HEK293 (cell line): ENCODE data around the gene SELENOS.

Experiments used
- CTCF ChIA-PET: fragments of 350-600 bp; formaldehyde crosslinking; extraction: SDS; loops from one replicate; lab custom pipeline; 2021; ENCODE audit warnings: antibody characterized with exemption; lab: Yijun Ruan, JAX
- POLR2A ChIA-PET: fragments of 300-600 bp; formaldehyde crosslinking; extraction: SDS; loops from one replicate; lab custom pipeline; 2020; ENCODE audit warnings: antibody characterized with exemption, inconsistent platforms; lab: Yijun Ruan, JAX
- H3K27ac ChIP-seq: fragments of 200-500 bp; sonication (Bioruptor generic); 2 replicates; pipeline ENCODE4 v1.5.1; 2014; ENCODE audit warnings: low read depth, low read length, control low read depth, inconsistent platforms; ENCODE audit errors: extremely low read depth
- H3K36me3 ChIP-seq, 2 experiments: fragments of 200-500 bp in 1 of 2; sonication (Bioruptor generic) in 1 of 2; 1 replicate in 1 of 2; 2 replicates in 1 of 2; pipeline ENCODE4 v1.5.1; 2014 to 2017; ENCODE audit warnings: inconsistent platforms in 2 of 2, low read length in 2 of 2; ENCODE audit not compliant: control insufficient read depth in 2 of 2, insufficient read depth in 1 of 2
- H3K4me1 ChIP-seq: fragments of 200-500 bp; sonication (Bioruptor generic); 2 replicates; pipeline ENCODE4 v1.5.1; 2014; ENCODE audit warnings: mild to moderate bottlenecking, low read length, inconsistent platforms; ENCODE audit not compliant: control insufficient read depth, insufficient read depth
- H3K4me3 ChIP-seq: 2 replicates; pipeline ENCODE4 v1.5.1; 2011; ENCODE audit warnings: low read depth, mild to moderate bottlenecking, control low read depth, low read length, moderate library complexity
- H3K9me3 ChIP-seq: fragments of 200-500 bp; sonication (Bioruptor generic); 2 replicates; pipeline ENCODE4 v1.5.1; 2014; ENCODE audit warnings: low read depth, low read length, inconsistent platforms; ENCODE audit not compliant: control insufficient read depth, insufficient read depth
- HOXD13 ChIP-seq: sonication (generic); formaldehyde crosslinking; IDR thresholded peaks from 2 replicates; pipeline ENCODE4 v1.8.0; 2022; ENCODE audit warnings: missing genetic modification reagents, borderline replicate concordance
- RBAK ChIP-seq: fragments of 450-650 bp; formaldehyde crosslinking; IDR thresholded peaks from 2 replicates; pipeline ENCODE4 v1.5.1; 2016; ENCODE audit warnings: missing biosample characterization, missing genetic modification characterization
- SCRT2 ChIP-seq: fragments of 450-650 bp; formaldehyde crosslinking; IDR thresholded peaks from 2 replicates; pipeline ENCODE4 v1.5.1; 2016; ENCODE audit warnings: missing biosample characterization, missing genetic modification characterization
- ZBTB48 ChIP-seq: fragments of 450-650 bp; formaldehyde crosslinking; IDR thresholded peaks from 2 replicates; pipeline ENCODE4 v1.5.1; 2016; ENCODE audit warnings: missing biosample characterization, missing genetic modification characterization
- ZNF2 ChIP-seq: fragments of 450-650 bp; formaldehyde crosslinking; IDR thresholded peaks from 2 replicates; pipeline ENCODE4 v1.5.1; 2016; ENCODE audit warnings: missing biosample characterization, missing genetic modification characterization
- ZNF202 ChIP-seq: fragments of 450-650 bp; formaldehyde crosslinking; IDR thresholded peaks from 2 replicates; pipeline ENCODE4 v1.5.1; 2016; ENCODE audit warnings: missing biosample characterization, missing genetic modification characterization, borderline replicate concordance
- ZNF211 ChIP-seq: fragments of 450-650 bp; formaldehyde crosslinking; IDR thresholded peaks from 2 replicates; pipeline ENCODE4 v1.5.1; 2016; ENCODE audit warnings: low read depth, missing biosample characterization, missing genetic modification characterization
- ZNF433 ChIP-seq: fragments of 450-650 bp; formaldehyde crosslinking; IDR thresholded peaks from 2 replicates; pipeline ENCODE4 v1.5.1; 2016; ENCODE audit warnings: missing biosample characterization, missing genetic modification characterization, low read depth
- ZNF558 ChIP-seq: fragments of 450-650 bp; formaldehyde crosslinking; IDR thresholded peaks from 2 replicates; pipeline ENCODE4 v1.5.1; 2016; ENCODE audit warnings: missing biosample characterization, missing genetic modification characterization
- ZNF571 ChIP-seq: fragments of 450-650 bp; formaldehyde crosslinking; IDR thresholded peaks from 2 replicates; pipeline ENCODE4 v1.5.0; 2017; ENCODE audit warnings: missing biosample characterization, missing genetic modification characterization
- ZNF626 ChIP-seq: fragments of 450-650 bp; sonication (Bioruptor Pico); formaldehyde crosslinking; IDR thresholded peaks from 2 replicates; pipeline ENCODE4 v1.5.1; 2018; ENCODE audit warnings: missing biosample characterization, missing genetic modification characterization, inconsistent platforms
- ZNF747 ChIP-seq: fragments of 450-650 bp; formaldehyde crosslinking; IDR thresholded peaks from 2 replicates; pipeline ENCODE4 v1.5.1; 2016; ENCODE audit warnings: missing biosample characterization, missing genetic modification characterization
- ZNF785 ChIP-seq: fragments of 450-650 bp; formaldehyde crosslinking; IDR thresholded peaks from 2 replicates; pipeline ENCODE4 v1.5.1; 2016; ENCODE audit warnings: missing biosample characterization, missing genetic modification characterization
- ZNF843 ChIP-seq: fragments of 450-650 bp; formaldehyde crosslinking; IDR thresholded peaks from 2 replicates; pipeline ENCODE4 v1.5.1; 2016; ENCODE audit warnings: missing biosample characterization, missing genetic modification characterization
- TF ChIP-seq, protein P1 (sequence below): fragments of 450-650 bp; formaldehyde crosslinking; IDR thresholded peaks from 2 replicates; pipeline ENCODE4 v1.5.1; 2016; ENCODE audit warnings: missing biosample characterization, missing genetic modification characterization
- TF ChIP-seq, protein P2 (sequence below): fragments of 450-650 bp; formaldehyde crosslinking; IDR thresholded peaks from 2 replicates; pipeline ENCODE4 v1.5.1; 2016; ENCODE audit warnings: missing biosample characterization, missing genetic modification characterization
- TF ChIP-seq, protein P3 (sequence below): fragments of 450-650 bp; formaldehyde crosslinking; IDR thresholded peaks from 2 replicates; pipeline ENCODE4 v1.5.1; 2016; ENCODE audit warnings: missing biosample characterization, missing genetic modification characterization
- TF ChIP-seq, protein P4 (sequence below): fragments of 450-650 bp; formaldehyde crosslinking; IDR thresholded peaks from 2 replicates; pipeline ENCODE4 v1.5.1; 2017; ENCODE audit warnings: missing biosample characterization, missing genetic modification characterization
- TF ChIP-seq, protein P5 (sequence below): fragments of 450-650 bp; formaldehyde crosslinking; IDR thresholded peaks from 2 replicates; pipeline ENCODE4 v1.5.0; 2017; ENCODE audit warnings: missing biosample characterization, missing genetic modification characterization, borderline replicate concordance

The SELENOS gene

DNA sequence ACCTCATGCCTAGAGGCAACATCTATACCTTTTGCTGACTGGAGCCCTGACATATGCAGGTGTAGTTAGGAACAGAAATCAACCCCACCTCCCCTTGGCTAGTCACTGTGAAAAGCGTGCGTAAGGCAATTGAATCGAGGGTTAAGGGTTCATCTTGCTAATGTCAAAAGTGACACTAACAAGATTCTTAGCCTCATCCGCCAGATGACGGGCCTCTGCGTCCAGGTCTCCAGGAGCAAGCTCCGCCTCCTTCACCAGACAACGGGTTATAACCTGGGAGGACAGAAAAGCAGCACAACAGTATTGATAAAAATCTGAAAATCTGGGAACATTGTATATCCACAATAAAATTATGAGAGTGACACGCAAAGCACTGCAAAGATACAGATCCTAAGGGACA, 4.7 kb downstream of the SELENOS start:
- Histone ChIP-seq H3K4me1 (no peaks in the 10 kb centered on the region), H3K9me3 (no peaks in the 10 kb centered on the region), H3K36me3 (peaks cover 57 to 69% of the 10 kb centered on the region in 2 experiments), H3K27ac (no peak overlapping the region)
- TF ChIP-seq ZNF211 (tag by site-specific recombination): no peak
- TF ChIP-seq ZNF747: no peak
- no peak for TF ChIP-seq HOXD13 (CRISPR knock-in tag)
- no peak for TF ChIP-seq ZNF558 (tag by site-specific recombination)
- no peak for TF ChIP-seq ZNF2 (tag by site-specific recombination)
- TF ChIP-seq ZNF202 (tag by site-specific recombination): no peak
- TF ChIP-seq, all 188 proteins: peak for 0
- POLR2A ChIA-PET: interaction anchor here (1.3 kb wide), 1 partner anchor 21 kb away, joined by 7 read pairs; the partner anchor contains the start of gene CHSY1
- CTCF ChIA-PET: interaction anchor here (0.6 to 1.5 kb wide), 9 partner anchors 10 to 369 kb away, joined by 3 to 6 read pairs (median 3); no protein-coding TSS in a partner anchor
- no peak overlapping the region for H3K4me3 ChIP-seq

DNA sequence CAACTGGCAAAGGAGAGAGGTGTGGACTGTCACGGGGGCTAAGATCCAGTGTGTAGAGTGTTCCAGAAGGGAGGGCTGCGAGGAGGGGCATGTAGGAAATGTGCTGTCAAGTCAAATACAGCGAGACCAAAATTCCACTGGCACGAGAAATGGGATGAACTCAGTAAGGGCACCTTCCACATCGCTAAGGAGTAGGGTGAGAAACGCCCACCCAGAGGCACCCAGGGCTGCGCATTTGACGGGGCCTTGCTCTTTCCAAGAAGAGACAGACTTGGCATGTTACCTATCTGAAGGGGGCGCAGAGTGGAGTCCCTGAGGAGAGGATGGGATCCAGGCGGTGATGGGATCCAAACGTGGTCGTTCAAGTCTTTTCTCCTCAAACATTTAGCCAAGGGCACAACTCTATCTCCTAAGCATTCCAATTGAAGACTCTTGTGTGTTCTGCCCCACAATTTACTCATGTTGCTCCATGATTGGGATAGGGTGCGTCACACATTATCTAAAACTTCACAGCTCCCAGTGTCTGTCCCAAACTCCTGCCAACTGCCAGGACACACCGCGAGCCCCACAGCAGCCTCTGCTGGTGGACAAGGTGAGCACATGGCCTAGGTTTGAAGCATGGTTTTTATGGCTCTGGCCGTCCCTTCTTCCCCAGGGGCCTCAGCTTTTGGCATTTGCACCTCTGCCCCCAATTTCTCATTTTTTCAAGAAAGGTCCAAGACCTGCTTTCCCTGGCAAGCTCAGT, 7.6 kb downstream of the SELENOS start:
- Histone ChIP-seq H3K4me1 (no peaks in the 10 kb centered on the region), H3K4me3 (no peak overlapping the region)
- CTCF ChIA-PET: interaction anchor here (0.6 to 1.7 kb wide), 11 partner anchors 12 to 1012 kb away, joined by 3 to 7 read pairs (median 3); no protein-coding TSS in a partner anchor
- TF ChIP-seq ZNF571 (tag by site-specific recombination) (no peak), ZBTB48 (tag by site-specific recombination) (peak; percentile 42), ZNF626 (tag by site-specific recombination) (no peak)
- TF ChIP-seq, all 188 proteins: peak for 1
- Histone ChIP-seq H3K27ac (no peak overlapping the region), H3K9me3 (no peaks in the 10 kb centered on the region), H3K36me3 (peaks cover 43 to 60% of the 10 kb centered on the region in 2 experiments)
- POLR2A ChIA-PET: interaction anchor here (0.7 kb wide), 1 partner anchor 389 kb away, joined by 3 read pairs; no protein-coding TSS in a partner anchor

DNA sequence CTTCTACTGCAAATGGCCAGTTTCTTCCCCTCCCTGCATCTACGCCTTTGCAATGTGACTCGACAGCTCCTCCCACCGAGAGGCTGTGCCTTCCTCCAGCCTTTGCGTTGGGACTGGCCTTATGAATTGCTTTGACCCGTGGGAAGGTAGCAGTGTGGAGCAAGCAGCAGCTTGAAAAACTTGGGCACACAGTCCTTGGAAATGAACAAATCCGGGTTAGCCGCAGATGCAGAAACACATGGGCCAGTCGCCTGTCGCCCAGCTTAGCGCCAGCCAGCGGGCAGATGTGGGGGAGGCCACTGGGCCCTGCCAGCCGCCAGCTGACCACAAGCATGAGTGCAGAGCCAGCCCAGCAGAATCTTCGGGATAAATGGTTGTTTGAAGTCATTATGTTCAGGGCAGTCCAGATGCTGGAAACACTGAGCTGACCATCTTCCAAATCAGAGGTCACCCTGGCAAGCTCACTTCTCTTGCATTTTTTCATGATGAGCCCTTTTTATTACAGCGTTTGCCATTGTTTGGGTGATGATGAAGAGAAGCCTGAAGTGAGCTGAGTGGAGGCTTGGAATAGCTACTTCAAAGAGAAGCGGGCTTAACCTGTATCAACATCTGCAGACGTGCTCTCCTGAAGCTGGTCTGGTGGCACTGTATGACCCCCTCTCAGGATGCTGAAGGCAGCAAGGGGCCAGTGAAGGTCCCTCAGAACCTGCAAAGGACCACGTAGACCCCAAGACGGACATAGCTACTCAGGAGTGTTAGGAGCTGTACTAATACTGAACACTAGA, 9.8 kb downstream of the SELENOS start:
- H3K4me3 ChIP-seq: no peak overlapping the region
- no peaks in the 10 kb centered on the region for H3K4me1 ChIP-seq
- ChIA-PET POLR2A (interaction anchor here (0.7 to 1.7 kb wide), 6 partner anchors 9 to 264 kb away, joined by 3 to 13 read pairs (median 4); partner anchors contain the start of genes CHSY1 and SNRPA1), CTCF (interaction anchor here (0.5 to 2.5 kb wide), 12 partner anchors 10 to 374 kb away, joined by 3 to 13 read pairs (median 4); no protein-coding TSS in a partner anchor)
- no peak overlapping the region for H3K27ac ChIP-seq
- TF ChIP-seq, protein P1, sequence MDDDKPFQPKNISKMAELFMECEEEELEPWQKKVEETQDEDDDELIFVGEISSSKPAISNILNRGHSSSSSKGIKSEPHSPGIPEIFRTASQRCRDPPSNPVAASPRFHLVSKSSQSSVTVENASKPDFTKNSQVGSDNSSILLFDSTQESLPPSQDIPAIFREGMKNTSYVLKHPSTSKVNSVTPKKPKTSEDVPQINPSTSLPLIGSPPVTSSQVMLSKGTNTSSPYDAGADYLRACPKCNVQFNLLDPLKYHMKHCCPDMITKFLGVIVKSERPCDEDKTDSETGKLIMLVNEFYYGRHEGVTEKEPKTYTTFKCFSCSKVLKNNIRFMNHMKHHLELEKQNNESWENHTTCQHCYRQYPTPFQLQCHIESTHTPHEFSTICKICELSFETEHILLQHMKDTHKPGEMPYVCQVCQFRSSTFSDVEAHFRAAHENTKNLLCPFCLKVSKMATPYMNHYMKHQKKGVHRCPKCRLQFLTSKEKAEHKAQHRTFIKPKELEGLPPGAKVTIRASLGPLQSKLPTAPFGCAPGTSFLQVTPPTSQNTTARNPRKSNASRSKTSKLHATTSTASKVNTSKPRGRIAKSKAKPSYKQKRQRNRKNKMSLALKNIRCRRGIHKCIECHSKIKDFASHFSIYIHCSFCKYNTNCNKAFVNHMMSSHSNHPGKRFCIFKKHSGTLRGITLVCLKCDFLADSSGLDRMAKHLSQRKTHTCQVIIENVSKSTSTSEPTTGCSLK (tag by site-specific recombination): no peak
- TF ChIP-seq ZNF433 (tag by site-specific recombination) (no peak), ZNF2 (tag by site-specific recombination) (no peak), RBAK (no peak), ZBTB48 (tag by site-specific recombination) (no peak), ZNF843 (tag by site-specific recombination) (no peak), ZNF785 (no peak), SCRT2 (no peak)
- TF ChIP-seq, protein P2, sequence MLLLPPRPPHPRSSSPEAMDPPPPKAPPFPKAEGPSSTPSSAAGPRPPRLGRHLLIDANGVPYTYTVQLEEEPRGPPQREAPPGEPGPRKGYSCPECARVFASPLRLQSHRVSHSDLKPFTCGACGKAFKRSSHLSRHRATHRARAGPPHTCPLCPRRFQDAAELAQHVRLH (tag by site-specific recombination): no peak
- TF ChIP-seq, protein P3, sequence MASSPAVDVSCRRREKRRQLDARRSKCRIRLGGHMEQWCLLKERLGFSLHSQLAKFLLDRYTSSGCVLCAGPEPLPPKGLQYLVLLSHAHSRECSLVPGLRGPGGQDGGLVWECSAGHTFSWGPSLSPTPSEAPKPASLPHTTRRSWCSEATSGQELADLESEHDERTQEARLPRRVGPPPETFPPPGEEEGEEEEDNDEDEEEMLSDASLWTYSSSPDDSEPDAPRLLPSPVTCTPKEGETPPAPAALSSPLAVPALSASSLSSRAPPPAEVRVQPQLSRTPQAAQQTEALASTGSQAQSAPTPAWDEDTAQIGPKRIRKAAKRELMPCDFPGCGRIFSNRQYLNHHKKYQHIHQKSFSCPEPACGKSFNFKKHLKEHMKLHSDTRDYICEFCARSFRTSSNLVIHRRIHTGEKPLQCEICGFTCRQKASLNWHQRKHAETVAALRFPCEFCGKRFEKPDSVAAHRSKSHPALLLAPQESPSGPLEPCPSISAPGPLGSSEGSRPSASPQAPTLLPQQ: no peak
- TF ChIP-seq, protein P4, sequence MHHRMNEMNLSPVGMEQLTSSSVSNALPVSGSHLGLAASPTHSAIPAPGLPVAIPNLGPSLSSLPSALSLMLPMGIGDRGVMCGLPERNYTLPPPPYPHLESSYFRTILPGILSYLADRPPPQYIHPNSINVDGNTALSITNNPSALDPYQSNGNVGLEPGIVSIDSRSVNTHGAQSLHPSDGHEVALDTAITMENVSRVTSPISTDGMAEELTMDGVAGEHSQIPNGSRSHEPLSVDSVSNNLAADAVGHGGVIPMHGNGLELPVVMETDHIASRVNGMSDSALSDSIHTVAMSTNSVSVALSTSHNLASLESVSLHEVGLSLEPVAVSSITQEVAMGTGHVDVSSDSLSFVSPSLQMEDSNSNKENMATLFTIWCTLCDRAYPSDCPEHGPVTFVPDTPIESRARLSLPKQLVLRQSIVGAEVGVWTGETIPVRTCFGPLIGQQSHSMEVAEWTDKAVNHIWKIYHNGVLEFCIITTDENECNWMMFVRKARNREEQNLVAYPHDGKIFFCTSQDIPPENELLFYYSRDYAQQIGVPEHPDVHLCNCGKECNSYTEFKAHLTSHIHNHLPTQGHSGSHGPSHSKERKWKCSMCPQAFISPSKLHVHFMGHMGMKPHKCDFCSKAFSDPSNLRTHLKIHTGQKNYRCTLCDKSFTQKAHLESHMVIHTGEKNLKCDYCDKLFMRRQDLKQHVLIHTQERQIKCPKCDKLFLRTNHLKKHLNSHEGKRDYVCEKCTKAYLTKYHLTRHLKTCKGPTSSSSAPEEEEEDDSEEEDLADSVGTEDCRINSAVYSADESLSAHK (tag by site-specific recombination): no peak
- TF ChIP-seq, protein P5, sequence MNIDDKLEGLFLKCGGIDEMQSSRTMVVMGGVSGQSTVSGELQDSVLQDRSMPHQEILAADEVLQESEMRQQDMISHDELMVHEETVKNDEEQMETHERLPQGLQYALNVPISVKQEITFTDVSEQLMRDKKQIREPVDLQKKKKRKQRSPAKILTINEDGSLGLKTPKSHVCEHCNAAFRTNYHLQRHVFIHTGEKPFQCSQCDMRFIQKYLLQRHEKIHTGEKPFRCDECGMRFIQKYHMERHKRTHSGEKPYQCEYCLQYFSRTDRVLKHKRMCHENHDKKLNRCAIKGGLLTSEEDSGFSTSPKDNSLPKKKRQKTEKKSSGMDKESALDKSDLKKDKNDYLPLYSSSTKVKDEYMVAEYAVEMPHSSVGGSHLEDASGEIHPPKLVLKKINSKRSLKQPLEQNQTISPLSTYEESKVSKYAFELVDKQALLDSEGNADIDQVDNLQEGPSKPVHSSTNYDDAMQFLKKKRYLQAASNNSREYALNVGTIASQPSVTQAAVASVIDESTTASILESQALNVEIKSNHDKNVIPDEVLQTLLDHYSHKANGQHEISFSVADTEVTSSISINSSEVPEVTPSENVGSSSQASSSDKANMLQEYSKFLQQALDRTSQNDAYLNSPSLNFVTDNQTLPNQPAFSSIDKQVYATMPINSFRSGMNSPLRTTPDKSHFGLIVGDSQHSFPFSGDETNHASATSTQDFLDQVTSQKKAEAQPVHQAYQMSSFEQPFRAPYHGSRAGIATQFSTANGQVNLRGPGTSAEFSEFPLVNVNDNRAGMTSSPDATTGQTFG (tag by site-specific recombination): no peak
- H3K36me3 ChIP-seq: peaks cover 21 to 39% of the 10 kb centered on the region in 2 experiments
- no peaks in the 10 kb centered on the region for H3K9me3 ChIP-seq
